GM19099 (cell line): ENCODE results near the gene SERINC3.

Experiments used
- POLR2A ChIP-seq: IDR thresholded peaks from 3 replicates; pipeline ENCODE4 v1.6.1; 2011; ENCODE audit warnings: low read depth; ENCODE audit not compliant: insufficient read length; ENCODE audit errors: extremely low read depth

Gene SERINC3

DNA sequence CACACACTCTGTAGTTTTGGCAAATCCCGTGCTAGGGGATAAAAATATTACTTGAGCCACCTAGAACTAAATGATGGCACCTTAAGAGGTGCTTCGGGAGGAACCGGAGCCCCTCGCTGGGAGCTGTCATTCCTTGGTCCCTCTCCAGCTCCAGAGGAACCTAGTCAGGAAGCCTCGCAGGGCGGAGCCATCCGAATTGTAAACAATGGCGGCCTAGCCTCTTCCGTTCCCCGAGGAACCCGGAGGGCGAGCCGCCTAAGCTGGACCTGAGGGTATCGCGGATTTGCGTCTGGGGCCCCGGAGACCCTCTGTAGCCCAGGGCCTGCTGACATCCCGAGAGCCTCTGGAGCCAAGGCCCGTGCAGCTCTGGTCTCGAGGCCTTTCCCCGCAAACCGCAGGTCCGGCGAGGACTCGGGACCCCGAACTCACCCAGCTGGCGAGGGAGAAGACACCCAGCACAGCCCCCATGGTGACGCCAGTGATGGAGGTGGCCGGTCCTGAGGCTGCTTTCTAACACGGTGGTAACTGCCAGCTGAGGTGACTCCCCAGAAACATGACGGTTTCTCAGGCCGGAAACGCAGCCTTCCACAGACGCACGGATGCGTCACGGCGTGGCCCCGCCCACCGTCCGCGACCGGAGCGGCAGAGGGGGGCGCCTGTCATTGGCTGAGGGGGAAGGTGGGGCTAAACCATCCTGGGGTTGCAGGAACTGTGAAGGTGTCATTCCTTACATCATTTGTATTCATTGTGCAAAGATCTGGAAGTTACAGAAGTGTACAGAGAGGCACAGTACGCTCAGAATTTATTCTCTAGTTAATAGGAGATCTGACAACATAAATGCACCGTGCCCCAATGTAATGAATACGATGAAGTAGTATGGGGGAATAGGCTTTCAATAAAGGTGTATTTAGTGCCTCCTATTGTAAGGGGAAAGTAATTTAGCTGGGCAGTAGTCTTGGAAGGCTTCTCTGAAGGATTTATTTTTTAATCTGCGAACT lies at the start of gene SERINC3:
TSS of gene SERINC3 (minus strand) at position 587 of the 998 bp plus-strand sequence. CDS start at position 468, 119 bp downstream.
- TF ChIP-seq POLR2A = peak; percentile 86

- TF ChIP-seq POLR2A = no peak
These were observed 49.6 kb upstream of the SERINC3 start for GRCh38 chr20:44571362-44571988.

DNA sequence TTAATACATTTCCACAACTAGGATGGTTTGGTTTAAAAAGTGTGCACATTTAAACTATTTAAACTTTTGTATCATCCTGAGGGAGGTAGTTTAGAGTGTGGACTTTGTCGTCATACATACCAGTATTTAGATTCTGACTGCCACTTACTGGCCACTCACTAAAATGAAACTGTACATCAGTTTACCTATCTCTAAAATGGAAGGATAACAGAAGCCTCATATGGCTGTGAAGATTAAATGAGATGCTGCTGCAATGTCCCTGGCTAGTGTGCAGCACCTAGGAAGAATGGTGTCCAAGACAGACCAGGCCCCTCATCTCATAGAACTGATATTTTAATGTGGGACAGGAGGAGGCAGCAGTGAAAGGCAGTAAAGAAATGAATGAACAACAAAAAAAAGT lies 48.5 kb upstream of the SERINC3 start:
- TF ChIP-seq POLR2A = no peak

DNA sequence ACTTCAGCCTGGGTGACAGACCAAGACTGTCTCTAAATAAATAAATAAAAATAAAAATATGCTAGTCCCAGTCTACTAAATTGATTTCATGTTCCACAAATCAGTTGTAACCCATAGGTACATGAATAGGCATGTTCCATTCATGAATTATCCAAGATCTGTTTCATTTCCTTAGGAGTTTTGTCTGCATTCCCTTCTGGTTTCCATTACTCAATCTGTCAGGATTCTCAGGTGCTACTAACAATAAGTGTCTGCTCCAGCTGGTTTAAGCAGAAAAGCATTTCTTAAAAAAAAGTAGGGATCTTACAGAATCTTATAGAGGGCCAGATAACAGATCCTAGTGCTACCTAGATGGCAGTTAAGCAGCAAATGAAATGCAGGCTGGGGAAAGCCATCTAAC lies 44.9 kb upstream of the SERINC3 start:
- no peak for TF ChIP-seq POLR2A

DNA sequence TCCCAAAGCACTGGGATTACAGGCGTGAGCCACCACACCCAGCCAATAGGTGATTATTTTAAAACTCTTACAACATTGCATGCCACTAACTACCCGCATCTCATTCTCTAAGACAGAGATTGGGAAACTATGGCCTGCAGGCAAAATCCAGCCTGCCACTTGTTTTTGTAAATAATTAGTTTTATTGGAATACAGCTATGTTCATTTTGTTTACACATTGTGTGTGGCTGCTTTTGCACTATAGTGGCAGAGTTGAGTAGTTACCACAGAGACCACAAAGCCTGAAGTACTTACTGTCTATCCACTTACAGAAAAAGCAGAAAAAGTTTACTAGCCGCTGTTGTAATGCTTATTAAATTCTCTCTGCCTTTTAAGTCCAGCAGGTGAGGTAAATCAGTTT lies 44.1 kb upstream of the SERINC3 start:
- no peak for TF ChIP-seq POLR2A

- no peak for TF ChIP-seq POLR2A
These were observed 40.0 kb upstream of the SERINC3 start for GRCh38 chr20:44561876-44562275.

- no peak for TF ChIP-seq POLR2A
These were observed 38.4 kb upstream of the SERINC3 start for GRCh38 chr20:44560229-44560628.

DNA sequence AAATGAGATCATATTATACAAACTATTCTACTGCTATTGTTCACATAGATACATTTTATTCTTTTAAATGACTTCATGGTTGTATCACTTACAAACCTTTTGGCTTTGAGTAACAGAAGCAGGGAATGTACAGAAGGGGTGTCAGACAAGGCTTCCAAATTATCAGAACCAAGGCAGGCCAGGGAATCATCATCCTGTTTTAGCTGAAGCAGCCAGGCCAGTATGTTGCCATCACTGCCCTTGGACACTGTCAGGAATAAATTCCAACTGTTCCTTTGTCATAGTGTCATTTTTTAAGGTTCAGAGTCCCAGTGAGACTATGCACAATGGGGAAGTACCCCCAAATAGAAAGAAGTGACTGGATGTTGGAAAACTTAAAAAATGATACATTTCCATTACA lies 37.4 kb upstream of the SERINC3 start:
- TF ChIP-seq POLR2A = no peak

GRCh38 chr20:44552950-44553908 lies 31.4 kb upstream of the SERINC3 start:
- no peak for TF ChIP-seq POLR2A

DNA sequence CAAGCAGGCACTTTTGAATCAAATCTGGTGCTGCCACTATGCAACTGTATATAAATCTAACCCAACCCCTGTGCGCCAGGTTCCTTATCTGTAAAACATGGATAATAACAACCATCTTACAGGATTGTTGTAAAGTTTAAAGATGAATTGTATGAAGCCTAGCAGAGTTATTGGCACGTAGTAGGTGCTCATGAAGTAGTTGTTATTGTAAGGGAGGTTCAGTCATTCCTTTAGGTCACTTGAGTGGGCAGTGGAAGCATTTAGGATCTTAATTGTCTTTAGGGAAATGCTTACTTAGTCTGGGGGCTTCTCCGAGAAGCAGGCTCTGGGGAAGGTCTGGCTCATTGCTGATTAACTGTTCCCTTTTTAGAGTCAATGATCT lies 30.7 kb upstream of the SERINC3 start:
- TF ChIP-seq POLR2A = no peak

- no peak for TF ChIP-seq POLR2A
These were observed 30.2 kb upstream of the SERINC3 start for GRCh38 chr20:44552050-44552449.

DNA sequence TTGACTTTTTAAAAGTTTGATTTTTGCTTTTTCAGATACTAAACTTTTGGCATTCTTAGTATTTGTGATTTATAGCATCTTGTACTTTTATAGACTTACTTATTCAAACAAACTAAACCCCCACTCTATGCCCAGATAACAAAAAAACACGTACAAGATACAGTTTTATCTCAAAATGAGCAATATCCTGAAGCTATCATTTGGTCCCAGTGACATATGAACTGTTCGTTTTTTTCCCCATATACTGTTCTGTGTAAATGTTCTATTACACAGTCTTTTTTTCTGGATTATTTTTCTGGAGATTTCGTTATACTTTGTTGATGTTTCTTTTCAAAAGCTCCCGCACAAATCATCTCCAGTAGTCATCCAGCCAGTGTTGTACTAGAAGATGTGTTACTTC lies 27.3 kb upstream of the SERINC3 start:
- TF ChIP-seq POLR2A = no peak

DNA sequence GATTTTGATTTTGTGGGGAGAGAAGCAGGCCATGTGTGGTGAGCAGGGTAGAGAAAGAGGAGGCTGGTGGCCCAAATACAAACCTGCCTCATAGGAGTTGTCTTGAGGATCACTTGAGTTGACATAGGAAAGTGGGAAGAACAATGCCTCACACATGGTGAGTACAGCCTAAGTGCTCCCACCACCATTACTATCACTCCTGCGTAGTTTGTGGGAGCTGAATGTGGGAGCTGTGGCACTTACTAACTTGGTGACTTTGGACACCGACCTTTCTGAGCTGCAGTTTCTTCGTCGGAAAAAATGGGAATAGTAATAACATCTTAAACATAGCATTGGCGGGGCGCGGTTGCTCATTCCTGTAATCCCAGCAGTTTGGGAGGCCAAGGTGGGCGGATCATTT lies 25.5 kb upstream of the SERINC3 start:
- TF ChIP-seq POLR2A = no peak

DNA sequence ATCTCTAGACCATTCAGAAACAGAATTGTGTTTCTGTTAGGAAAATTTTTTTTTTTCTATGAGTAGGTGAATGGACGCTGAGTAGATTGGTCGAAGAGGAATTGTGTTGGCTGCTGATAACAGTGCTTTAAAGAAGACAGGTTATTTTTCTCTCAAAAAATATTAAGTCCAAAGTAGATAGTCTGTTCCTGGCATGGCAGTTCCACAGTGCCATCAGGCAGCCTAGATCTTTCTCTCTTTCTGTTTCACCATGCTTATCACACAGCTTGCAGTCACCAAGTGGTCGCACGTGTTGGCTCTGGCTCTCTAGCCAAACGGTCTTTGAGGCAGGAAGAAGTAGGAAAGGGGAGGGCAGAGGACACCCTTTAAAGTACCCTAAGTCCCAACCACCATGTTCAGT lies 22.4 kb upstream of the SERINC3 start:
- TF ChIP-seq POLR2A = no peak

DNA sequence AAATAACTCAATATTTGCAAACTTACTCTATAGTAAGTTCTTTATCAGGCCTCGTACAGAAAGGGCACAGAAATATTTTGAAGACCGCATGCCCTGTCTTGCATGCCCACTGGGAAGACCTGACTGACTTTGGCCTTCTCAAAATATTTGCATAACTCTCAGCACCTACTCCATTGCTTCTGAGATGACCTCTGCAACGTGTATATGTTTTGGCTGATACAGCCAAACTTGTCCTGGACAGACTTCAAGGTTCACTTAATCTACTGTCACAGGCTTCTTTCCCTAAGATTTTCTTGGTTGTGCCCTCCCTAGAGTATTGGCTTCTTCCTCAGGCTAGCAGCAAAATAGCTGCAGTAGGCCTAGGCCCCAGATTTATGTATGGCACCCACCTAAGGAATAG lies 21.5 kb upstream of the SERINC3 start:
- TF ChIP-seq POLR2A = no peak
